GM18508 (cell line): Measurements from ENCODE around the gene SCRG1.

ENCODE experiments used
- ATAC-seq: cut with Tn5 transposase; IDR thresholded peaks from one replicate; pipeline ENCODE4 v1.9.1; 2021; ENCODE audit warnings: moderate number of reproducible peaks; ENCODE audit not compliant: insufficient read depth, unreplicated experiment

Gene SCRG1

DNA sequence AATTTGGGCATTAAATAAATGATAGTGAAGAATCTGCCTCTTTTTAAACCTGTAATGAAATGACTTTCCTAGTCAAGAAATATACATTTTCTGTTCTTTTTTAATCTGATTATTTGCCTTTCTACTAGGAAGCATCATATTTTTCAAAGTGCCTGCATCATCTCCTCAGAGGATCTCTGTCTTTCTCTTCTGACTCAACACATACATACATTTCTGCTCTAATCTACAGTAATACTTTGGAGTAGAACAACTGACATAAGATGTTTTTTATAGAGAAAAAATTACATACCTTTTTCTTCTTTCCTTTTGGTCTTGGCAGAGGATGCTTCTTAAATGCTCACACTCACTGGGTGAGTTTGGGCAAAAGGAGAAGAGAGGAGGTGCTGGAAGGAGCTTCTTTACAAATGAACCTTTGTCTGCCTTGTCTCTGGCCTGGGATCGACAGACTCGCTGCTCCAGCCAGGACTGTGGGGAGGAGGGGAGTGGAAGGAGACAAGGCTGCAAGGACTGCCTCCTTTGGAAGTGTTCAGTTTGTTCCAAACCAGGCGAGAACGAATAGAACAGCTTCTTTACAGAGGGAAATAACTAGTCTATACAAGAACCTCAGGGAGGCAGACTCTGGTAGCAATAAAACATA lies at the start of gene SCRG1:
Gene SCRG1 (minus strand): TSS at position 338 of the 637 bp plus-strand sequence. CDS start 7,702 bp downstream, outside the sequence.
- ATAC-seq: no peak

DNA sequence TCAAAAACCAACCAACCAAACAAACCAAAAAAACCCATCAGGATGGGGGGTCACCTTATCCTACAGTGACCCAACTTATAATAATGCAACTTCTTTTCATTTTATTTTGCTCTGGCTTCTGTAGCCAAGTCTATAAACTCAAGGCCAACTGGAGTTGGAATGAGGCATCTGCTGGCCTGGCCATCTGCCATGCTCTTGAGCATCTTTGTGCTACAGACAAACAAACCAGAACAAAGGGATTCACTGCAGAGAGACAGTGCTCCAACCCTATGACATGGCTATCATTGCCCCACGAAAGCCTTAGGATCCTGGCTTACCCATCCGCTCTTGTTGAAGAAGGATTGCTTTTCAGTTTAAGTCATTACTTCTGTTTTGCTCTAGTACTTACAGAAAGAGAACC lies 49.2 kb upstream of the SCRG1 start:
- ATAC-seq: no peak

DNA sequence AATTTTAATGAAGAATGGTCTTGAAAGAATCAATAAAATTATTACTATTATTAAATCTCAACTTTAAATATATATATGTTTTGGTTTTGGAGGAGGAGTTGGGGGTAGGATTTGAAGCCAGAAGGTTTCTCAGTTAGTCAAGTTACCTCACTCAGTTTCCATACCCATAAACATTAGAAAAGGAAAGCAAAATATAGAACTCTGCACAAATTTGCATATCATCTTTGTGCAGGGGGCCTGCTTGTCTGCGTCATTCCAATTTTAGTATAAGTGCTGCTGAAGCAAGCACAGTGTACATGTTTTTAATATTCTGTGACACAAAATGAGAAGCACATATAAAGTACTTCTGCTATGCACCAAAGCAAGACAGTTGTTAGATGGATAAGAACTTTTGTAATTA lies 47.5 kb upstream of the SCRG1 start:
- ATAC-seq: peak; percentile 89

DNA sequence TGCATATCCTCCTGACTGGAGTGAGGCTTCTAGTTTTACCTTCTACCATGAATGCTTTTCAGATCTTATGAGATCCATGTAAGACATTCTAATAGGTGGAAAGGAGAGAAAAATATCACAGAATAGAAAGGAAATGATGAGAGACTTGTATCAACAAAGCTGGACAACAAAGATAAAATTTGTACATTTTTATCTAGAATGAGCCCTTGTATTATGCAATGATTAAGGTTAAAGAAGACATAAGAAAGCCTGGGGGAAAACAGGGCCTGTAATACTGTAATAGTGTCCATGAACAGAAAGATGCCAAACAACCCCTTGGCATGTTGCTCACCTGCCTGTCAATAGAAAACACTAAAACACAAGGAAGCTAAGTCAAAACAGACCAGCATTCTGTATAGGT lies 44.2 kb upstream of the SCRG1 start:
- no peak for ATAC-seq

DNA sequence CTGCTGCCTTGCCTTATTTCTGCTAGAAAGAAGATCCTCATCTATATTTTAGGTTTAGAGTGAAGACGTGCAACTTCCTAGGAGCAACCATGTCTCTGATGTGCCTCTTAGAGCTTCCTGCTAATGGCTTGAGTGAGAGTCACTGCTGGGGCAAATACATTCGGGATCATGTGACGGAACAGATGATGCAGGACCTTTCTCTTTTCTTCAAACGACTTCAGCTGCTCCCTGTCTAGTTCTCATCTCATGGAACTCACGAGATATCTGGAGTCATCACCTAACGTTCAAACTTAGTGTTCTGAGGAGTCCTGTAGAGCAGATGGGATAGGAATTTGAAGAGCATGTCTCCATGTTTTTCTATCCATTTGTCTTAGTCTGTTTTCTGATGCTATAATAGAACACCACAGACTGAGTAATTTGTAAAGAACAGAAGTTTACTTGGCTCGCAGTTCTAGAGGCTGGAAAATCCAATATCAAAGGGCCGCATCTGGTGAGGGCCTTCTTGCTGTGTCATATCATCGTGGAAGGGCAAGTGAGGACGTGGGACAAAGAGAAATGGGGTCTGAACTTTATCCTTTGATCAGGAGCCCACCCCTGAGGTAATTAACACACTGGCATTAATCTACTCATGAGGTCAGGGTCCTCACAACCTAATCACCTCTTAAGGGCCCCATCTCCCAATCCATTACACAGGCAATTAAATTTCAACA lies 43.5 kb upstream of the SCRG1 start:
- ATAC-seq: no peak

DNA sequence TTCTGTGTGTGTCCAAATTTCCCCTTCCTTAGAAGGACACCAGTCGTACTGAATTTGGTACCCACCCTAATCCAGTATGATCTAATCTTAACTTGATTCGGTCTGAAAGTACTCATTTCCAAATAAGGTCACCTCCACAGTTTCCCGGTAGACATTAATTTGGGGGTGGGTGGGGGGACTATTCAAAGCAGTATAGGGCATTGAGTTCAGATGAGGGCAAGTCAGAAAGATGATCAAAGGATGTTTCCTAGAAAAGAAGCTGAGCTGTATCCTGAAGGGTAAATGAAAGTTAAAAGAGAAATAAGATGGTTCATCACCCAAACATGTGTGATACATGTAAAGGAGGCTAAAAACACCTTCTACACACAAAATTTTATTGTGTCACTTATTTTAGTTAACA lies 42.0 kb upstream of the SCRG1 start:
- no peak for ATAC-seq

DNA sequence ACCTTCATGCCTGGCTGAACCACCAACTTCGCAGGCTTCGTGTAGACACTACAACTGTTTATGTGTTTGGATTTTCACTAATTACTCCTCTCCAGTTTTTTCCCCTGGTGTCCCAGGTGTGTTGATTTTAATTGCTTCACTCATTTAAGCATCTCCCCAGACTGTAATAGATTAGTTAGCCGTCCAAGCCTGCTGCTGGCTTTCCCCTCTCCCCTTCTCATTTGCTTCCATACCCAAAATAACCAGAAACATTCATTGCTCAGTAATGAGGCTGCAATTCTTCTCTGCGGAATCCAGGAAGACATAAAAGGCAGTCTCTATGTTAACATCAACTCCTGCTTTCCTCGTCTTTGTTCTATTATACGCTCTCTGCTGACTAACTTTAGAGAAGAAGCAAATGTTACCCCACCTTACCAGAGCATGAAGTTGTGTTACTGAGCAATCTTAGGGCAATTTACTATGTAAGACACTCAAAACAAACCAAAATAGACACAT lies 37.9 kb upstream of the SCRG1 start:
- no peak for ATAC-seq

DNA sequence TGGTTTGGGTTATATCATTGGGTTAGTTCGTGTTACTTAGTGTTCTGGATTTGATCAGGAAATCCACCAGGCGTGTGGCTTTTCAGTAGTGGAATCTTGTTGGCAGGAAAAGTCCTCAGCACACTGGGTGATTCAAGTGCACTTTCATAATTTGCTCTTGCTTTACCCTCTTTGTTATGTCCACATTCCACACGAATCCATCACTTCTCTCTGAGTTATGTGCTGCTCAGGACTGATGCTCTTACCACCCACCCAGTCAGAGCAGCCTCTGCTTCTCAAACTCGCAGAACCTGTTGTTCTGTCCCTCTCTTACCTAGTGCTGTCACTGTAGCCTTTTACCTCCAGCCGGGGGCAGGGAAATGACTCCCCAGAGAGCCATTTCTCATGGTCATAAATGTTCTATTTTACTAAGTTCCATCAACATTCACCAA lies 37.2 kb upstream of the SCRG1 start:
- ATAC-seq: no peak

DNA sequence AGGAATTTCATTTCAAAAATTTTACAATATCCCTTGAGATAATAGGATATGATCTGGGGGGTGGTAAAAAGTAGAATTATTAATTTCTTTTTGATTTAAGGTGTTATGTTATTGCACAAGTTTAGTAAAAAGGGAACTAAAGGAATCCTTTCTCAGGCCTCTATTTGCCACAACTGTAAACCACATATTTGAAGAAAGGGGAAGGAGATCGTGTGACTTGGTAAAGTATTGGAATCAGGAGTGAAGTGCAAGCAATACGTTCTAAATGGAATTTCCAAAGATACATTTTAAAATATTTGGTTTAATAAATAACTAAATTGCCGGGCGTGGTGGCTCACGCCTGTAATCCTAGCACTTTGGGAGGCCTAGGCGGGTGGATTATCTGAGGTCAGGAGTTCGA lies 35.3 kb upstream of the SCRG1 start:
- ATAC-seq: no peak

DNA sequence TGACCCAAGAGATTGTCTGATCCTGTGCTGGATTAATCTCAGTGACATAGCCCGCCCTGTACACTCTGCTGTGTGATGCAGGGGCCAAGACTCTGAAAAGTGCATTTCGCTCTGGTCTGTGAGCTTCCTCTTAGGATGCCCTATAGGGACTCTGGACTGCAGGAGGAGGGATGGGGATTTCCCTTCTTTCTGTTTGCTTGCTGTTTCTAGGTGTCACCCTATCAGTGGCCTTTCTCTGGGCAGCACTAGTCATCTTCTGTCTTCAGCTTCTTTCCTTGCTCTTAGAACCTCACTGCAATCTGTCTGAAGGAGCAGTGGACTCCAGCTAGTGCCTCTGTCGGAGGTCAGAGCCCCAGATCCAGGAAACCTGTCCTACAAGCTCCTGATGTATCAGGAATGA lies 34.5 kb upstream of the SCRG1 start:
- no peak for ATAC-seq

DNA sequence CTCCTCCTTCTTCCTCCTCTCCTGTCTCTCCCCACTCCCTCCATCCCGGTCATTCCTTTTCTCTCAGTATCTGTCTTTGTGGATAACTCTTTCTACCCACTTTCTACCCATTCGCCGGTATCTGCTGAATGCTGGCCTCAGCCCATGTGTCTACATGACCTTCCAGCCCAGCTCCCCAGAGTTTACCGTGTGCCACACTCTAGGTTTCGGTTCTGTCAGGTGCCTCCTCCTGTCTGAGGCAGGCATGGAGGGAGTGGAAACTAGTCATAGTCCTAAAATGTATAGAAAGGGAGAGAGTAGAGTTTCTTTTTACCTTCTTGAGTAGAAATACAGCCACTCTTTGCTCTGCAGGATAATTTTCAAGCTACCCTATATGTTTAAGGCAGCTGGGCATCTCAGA lies 33.5 kb upstream of the SCRG1 start:
- ATAC-seq: no peak

DNA sequence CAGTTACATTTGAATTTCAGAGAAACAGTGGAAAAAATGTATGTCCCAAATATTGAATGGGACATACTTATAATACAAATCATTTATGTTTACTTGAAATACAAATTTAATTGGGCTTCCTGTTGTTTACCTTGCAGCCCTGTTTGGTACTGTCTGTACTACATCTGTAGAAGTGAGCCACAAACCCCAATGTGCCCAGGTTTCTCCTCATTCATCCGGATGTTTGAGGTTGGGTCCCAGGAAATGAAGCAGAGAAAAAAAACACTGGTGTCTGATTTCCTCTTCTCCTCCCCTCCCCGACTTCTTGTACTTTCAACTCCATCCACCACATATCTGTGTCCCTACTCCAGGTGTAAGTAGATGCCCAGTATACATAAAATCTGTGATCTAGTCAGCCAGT lies 27.1 kb upstream of the SCRG1 start:
- ATAC-seq: no peak

DNA sequence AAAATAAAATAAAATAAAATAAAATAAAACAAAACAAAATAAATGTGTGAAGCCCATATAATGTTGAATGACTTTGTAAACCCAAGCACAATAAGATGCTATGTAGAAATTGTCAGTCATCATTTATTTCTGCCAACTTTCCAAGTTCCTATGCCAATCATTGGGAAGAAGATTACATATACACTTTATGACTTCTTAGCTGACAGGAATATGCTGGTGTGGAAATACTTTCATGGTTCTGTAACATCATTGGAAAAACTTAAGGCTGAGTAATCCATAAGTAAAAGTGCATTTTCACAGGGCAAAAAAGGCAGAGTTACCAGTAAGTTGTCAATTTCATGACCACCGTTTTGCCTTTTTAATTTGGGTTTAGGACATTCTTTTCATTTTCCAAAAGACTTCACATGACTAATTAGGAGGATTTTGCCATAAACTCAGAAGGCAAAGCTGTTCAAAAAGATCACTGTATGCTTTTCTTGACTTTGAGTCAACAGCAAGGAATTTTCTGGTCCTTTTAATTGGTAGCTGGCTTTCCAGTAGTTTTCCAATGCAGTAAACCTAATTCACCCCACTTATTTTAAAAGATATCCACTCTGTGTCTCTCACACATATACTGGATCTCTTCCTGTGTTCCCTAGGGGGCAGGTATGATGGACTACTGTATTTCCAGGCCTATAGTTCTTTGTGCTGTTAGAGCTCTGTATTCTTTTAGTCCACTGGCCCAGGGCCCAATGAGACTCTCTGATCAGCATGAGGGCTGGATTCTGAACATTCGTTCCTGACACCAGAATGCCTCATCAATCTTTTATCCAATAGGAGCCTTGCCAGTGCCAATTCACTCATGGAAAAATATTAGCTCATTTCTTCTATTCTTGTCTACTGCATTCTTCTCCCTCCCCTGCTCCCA lies 26.2 kb upstream of the SCRG1 start:
- ATAC-seq: no peak

DNA sequence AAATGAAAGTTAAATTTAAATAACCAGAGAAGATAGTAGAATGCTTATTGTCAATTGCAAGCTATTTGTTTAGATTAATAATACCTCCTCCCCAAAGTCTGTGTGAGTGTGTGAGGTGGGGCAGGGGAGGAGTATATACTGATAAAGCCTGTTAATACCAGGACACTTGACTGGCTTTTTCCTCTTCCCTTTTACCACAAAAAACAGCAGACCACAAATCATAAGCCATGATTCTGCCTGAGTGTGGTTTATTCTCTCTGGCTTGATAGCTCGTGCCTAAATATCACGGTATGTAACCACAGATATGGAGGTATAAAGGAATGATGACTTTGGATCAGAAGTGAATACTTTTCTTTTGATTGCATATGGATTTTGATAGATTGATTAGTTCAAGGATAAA lies 21.9 kb upstream of the SCRG1 start:
- no peak for ATAC-seq

DNA sequence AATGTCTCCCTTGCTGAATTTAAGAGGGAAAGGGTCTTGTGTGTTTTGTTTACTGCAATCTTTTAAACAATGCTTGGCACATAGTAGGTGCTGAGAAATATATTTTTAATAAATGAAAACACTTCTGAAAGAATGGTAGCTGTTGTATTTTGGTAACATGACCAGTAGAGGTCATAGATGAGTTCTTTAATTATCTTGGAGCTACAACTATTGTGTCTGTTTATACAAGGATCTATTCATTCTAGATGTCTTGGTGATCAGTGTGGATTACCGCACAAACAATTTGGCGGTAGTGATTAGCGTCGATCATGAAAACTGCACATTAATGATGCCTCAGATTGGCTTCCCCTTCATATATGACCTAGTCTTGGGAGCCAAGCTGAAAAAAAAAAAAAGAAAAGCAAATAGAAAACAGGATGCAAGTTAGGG lies 21.4 kb upstream of the SCRG1 start:
- ATAC-seq: no peak

DNA sequence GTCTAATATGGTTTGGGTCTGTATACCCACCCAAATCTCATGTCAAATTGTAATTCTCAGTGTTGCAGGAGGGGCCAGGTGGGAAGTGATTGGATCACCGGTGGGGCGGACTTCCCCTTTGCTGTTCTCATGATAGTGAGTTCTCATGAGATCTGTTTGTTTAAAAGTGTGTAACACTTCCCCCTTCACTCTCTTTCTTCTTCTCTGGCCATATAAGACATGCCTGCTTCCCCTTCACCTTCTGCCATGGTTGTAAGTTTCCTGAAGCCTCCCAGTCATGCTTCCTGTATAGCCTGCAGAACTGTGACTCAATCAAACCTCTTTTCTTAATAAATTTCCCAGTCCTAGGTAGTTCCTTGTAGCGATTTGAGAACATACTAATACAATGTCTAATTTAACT lies 19.7 kb upstream of the SCRG1 start:
- no peak for ATAC-seq

DNA sequence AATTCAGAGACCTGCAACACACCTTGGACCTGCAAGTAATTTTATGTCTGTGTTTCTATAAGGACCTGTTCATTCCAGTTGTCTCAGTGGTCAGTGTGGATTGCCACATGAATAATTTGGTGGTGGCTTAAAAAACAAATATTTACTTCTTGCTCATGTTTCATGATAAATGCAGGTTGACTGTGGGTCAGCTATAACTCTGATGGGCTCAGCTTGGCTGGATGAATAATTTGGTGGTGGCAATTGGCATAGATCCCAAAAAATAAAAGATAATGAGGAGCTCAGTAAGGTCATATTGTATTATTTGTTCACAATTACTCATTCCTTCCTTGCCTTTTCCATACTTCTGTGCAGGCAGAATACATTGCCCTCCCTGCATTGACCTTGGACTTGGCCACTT lies 18.9 kb upstream of the SCRG1 start:
- no peak for ATAC-seq

DNA sequence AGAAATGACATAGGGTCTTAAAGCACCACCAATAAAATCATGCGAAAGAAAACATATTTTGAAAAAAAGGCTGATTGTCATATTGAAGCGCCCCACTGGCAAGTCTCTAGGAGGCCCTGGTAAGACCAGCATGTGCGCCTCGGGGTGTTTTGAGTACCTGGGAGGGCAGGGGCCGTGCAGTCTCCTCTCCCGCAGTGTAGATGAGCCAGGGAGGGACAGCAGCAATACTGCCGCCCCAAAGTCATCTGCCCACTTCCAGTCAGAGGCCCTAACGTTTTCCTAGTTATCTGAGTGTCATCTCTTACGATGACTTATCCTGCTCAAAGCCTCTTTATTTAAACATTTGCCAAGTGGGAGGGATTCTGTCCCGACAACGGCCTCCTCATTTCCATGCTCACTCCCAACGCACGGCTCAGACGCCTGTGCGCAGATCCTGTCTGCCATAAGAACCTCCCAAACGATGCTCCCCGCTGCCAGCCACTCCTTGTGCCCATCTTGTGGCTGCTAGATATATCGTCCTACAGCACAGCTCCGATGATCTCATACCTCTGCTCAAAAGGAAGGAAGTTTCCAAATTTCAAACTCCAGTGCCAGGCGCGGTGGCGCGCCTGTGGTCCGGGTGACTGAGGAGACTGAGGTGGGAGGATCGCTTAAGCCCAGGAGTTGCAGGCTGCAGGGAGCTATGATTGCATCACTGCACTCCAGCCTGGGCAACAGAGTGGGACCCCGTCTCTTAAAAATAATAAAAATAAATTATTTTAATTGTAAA lies 17.2 kb upstream of the SCRG1 start:
- no peak for ATAC-seq

DNA sequence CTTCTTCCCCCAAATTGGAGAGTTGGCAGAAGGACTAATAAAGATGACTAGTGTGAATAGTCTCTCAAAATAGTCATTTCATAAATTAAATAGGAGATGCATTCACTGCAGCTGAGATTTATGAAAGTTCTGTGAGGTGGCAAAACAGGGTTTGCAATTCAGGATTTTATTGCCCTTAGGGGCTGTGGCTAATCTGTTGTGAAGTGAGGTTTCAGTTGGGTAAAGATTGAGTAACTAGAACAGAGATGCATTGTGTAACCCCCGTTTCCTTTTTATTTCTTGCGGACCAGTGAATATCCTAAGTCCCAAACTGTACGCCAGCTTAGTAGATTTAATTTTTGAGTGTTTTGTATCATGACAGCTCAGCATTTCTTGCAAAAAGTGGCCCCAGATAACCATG lies 16.2 kb upstream of the SCRG1 start:
- no peak for ATAC-seq

DNA sequence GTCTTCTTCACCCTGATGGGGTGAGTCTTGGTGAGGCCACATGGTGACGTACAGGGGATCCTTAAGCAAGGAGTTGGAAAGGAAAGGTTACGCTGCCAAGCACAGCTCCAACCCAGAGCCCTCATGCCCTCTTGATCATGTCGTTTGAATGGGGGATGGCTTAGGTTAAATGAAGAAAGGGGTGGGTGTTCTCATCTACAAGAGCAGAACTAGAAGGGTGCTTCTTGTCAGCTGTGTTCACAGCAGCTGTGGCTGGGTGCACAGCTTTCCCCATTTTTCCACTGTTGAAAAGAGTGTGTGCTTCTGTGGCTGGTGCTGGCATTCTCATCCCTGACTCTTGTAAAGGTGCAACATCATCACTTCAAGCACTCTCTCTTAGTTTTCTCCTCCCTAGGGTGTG lies 15.5 kb upstream of the SCRG1 start:
- no peak for ATAC-seq
